Transverse colon (tissue), 4 donors: ENCODE data around the gene P2RX7.

ENCODE experiments used
- CTCF ChIP-seq, 5 experiments: fragments of 200-600 bp in 3 of 5; fragments of 450-650 bp in 2 of 5; sonication (generic) in 3 of 5; IDR thresholded peaks; 1 replicate in 2 of 5; 2 replicates in 3 of 5; pipeline ENCODE4 v1.5.1; 2016 to 2017; ENCODE audit warnings: antibody characterized with exemption in 5 of 5, inconsistent platforms in 3 of 5, mild to moderate bottlenecking in 2 of 5, moderate library complexity in 1 of 5
- EP300 ChIP-seq: sonication (generic); formaldehyde crosslinking; IDR thresholded peaks from one replicate; pipeline ENCODE4 v1.6.1; 2017; ENCODE audit warnings: antibody characterized with exemption, low read depth
- POLR2AphosphoS5 ChIP-seq, 3 donors: sonication (generic); formaldehyde crosslinking; IDR thresholded peaks; one replicate each; pipeline ENCODE4 v1.6.1; 2016; ENCODE audit warnings: antibody characterized with exemption in 3 of 3

- TF ChIP-seq CTCF (IDR thresholded peaks at IDR 0.05) = no peak
- TF ChIP-seq EP300 = no peak
- TF ChIP-seq POLR2AphosphoS5 (IDR thresholded peaks at IDR 0.05) = no peak
Observed at GRCh38 chr12:121175383-121176119, 42.9 kb downstream of the P2RX7 start.
